GM12874 (cell line): ENCODE data around the gene INPP5D.

Experiments
- TF ChIP-seq, protein P1 (sequence below): IDR thresholded peaks from 2 replicates; pipeline ENCODE4 v1.5.1; 2011; ENCODE audit warnings: low read depth, mild to moderate bottlenecking, control low read depth, low read length, moderate library complexity; ENCODE audit not compliant: insufficient read depth

The INPP5D gene

DNA sequence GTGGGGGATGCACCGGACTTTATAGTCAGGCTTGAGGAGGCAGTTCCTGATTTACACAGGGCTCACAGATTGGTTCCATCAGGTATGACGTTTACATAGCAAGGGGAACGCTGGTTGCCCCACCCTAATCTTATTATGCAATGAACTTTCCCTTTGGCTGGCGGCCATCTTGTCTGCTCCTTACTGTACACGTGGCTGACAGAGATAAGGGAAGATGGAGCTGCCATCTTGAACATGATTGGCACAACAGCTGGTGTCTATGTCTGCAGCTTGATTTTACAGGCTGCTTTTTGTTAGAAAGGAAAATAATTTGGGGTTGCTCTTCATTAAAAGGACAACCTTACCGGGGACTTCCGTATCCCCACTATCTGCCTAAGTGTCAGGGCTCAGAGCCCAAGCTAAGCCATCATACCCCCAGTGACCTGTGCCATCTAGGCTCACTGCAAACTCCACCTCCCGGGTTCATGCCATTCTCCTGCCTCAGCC is 157.8 kb downstream of the INPP5D start:
- TF ChIP-seq, protein P1, sequence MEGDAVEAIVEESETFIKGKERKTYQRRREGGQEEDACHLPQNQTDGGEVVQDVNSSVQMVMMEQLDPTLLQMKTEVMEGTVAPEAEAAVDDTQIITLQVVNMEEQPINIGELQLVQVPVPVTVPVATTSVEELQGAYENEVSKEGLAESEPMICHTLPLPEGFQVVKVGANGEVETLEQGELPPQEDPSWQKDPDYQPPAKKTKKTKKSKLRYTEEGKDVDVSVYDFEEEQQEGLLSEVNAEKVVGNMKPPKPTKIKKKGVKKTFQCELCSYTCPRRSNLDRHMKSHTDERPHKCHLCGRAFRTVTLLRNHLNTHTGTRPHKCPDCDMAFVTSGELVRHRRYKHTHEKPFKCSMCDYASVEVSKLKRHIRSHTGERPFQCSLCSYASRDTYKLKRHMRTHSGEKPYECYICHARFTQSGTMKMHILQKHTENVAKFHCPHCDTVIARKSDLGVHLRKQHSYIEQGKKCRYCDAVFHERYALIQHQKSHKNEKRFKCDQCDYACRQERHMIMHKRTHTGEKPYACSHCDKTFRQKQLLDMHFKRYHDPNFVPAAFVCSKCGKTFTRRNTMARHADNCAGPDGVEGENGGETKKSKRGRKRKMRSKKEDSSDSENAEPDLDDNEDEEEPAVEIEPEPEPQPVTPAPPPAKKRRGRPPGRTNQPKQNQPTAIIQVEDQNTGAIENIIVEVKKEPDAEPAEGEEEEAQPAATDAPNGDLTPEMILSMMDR: no peak

DNA sequence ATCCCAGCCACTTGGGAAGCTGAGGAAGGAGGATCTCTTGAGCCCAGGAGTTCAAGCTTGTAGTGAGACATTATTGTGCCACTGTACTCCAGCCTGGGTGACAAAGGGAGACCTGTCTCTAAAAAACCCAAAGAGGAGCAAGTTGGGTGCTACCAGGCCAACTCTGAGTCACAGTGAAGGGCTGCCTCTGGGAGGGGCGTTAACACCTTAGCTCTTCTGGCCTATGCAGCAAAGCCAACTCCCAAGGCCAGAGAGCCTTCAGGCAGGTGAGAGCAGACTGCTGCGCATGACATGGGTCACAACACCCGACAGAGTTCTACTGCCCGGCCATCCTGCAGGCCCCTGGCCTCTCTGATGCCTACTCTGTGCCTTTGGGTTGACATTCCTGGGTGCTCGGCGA is 158.7 kb downstream of the INPP5D start:
- TF ChIP-seq, protein P1: no peak

DNA sequence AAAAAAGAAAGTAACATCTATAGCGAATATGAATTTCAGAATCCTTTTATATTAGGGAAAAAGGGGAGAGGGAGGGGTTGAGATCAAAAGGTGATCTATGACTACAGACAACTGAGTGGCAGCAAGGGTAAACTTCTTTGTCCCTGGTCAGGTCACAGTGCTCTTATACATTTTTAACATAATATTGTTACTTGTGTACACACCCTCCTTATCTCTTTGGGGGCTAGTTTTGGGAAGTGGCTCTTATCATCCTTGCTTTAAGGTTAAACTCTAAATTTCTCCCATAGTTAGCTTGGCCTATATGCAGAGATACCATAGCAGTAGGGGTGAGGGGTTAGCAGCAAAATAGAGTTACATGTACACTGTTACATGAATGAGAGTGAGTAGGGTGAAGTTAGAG is 159.7 kb downstream of the INPP5D start:
- TF ChIP-seq, protein P1: no peak

DNA sequence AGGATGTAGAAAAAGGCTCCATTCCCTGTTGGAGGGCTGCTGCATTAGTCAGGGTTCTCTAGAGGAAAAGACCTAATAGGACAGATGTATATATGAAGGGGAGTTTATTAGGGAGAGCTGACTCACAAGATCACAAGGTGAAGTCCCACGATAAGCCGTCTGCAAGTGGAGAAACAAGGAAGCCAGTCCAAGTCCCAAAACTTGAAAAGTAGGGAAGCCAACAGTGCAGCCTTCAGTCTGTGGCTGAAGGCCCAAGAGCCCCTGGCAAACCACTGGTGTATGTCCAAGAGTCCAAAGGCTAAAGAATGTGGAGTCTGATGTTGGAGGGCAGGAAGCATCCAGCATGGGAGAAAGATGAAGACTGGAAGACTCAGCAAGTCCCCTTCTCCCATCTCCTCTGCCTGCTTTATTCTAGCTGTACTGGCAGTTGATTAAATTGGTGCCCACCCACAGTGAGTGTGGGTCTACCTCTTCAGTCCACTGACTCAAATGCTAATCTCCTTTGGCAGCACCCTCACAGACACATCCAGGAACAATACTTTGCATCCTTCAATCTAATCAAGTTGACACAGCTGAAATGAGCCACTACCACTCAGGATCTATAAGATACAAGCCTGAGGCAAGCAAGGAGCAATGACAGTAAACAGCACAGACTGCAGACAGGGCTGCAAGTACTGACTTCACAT is 161.4 kb downstream of the INPP5D start:
- TF ChIP-seq, protein P1: no peak

DNA sequence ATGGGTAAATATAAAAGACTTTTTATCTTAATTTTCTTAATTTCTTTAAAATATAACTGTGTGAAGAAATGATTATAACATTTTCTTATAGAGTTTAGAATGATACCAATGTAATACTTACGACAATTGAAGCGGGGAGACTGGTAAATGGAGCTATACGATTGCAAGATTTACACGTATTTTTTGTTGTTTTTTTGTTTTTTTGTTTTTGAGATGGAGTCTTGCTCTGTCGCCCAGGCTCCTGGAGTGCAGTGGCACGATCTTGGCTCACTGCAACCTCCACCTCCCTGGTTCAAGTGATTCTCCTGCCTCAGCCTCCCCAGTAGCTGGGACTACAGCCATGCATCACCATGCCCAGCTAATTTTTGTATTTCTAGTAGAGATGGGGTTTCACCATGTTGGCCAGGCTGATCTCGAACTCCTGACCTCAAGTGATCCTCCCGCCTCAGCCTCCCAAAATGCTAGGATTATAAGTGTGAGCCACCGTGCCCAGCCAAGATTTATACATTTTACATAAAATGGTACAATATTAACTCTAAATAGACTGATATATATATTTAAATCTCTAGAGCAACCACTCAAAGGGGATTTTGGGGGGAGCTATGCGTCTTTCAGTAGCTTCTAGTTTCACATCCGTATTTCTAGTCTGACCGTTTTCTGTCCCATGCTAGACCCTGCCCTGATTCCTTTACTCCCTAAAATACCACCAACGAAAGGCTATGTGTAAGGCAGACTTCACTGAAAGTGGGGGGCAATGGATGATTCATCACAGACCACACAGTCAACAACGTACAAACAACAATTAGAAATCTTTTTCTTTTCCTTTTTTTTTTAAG is 163.1 kb downstream of the INPP5D start:
- TF ChIP-seq, protein P1: no peak

DNA sequence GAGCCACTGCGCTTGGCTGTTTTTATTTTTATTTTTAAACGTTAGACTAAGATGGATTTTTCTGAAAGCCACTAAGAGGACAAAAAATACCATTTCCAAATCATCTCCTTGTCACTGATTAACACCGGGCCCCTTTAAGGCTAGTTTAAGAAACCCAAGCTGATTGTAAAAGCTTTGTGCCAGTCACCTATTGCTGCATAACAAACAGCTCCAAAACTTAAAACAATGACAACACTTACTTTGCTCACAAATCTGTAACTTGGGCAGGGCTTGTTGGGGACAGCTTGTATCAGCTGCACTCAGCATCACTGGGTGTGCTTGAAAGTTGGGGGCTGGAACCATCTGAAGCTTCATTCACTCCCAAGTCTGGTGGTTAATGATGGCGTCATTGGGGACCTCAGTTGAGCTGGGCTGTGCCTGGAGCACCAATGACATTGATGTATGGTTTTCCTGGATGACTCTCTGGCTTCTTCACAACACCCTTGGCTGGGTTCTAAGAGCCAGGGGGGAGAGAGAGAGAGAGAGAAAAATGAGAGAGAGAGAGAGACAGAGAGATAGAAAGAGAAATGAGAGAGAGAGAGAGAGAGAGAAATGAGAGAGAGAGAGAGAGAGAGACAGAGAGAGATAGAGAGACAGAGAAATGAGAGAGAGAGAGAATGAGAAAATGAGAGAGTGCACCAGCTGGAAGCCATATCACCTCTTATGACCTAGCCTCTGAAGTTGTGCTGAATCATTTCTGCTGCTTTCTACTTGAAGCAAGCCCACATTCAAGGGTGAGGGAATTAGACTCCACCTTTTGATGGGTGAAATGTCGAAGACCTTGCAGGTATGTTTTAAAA is 165.3 kb downstream of the INPP5D start:
- TF ChIP-seq, protein P1: no peak
